Anterior cingulate cortex (tissue), 58 donors: ENCODE measurements around the gene PACRG.
A peak's percentile ranks its signal among the peaks of the same experiment; 100 is the strongest.

ENCODE experiments used
- DNase-seq, 58 donors: peaks; one replicate each; lab custom pipeline; 2025; lab: John Stamatoyannopoulos, UW

The PACRG gene

GRCh38 chr6:163062790-163063189, 335.0 kb downstream of the PACRG start:
- no peak for DNase-seq

- no peak for DNase-seq
Measured at GRCh38 chr6:163063561-163063960, 335.8 kb downstream of the PACRG start.

- DNase-seq: no peak
Measured at GRCh38 chr6:163064397-163064796, 336.6 kb downstream of the PACRG start.

- DNase-seq: no peak
Measured at GRCh38 chr6:163066200-163066599, 338.4 kb downstream of the PACRG start.

GRCh38 chr6:163077134-163077533, 349.4 kb downstream of the PACRG start:
- no peak for DNase-seq

- no peak for DNase-seq
Measured at GRCh38 chr6:163078712-163079111, 350.9 kb downstream of the PACRG start.

- no peak for DNase-seq
Measured at GRCh38 chr6:163080228-163080627, 352.5 kb downstream of the PACRG start.

- DNase-seq: no peak
Measured at GRCh38 chr6:163083141-163083540, 355.4 kb downstream of the PACRG start.

GRCh38 chr6:163085426-163085825, 357.7 kb downstream of the PACRG start:
- DNase-seq: no peak

GRCh38 chr6:163085861-163086623, 358.3 kb downstream of the PACRG start:
- no peak for DNase-seq

- DNase-seq: no peak
Measured at GRCh38 chr6:163086624-163086920, 358.8 kb downstream of the PACRG start.

- no peak for DNase-seq
Measured at GRCh38 chr6:163087981-163088380, 360.2 kb downstream of the PACRG start.

GRCh38 chr6:163092876-163093275, 365.1 kb downstream of the PACRG start:
- peak in 19 of 58 donors; percentile 12 to 48 (median 23) for DNase-seq

GRCh38 chr6:163094881-163095280, 367.1 kb downstream of the PACRG start:
- no peak for DNase-seq

GRCh38 chr6:163095401-163095800, 367.6 kb downstream of the PACRG start:
- no peak for DNase-seq

GRCh38 chr6:163098827-163099479, 371.2 kb downstream of the PACRG start:
- peak in 10 of 58 donors; percentile 11 to 36 (median 25) for DNase-seq

- DNase-seq: peak in 8 of 58 donors; percentile 8 to 28 (median 14)
Measured at GRCh38 chr6:163099621-163100171, 371.9 kb downstream of the PACRG start.

GRCh38 chr6:163100259-163100658, 372.5 kb downstream of the PACRG start:
- DNase-seq: no peak

- no peak for DNase-seq
Measured at GRCh38 chr6:163113358-163113962, 385.7 kb downstream of the PACRG start.

- no peak for DNase-seq
Measured at GRCh38 chr6:163118941-163119340, 391.2 kb downstream of the PACRG start.

- no peak for DNase-seq
Measured at GRCh38 chr6:163120223-163120622, 392.4 kb downstream of the PACRG start.

- DNase-seq: no peak
Measured at GRCh38 chr6:163121270-163121669, 393.5 kb downstream of the PACRG start.
